ENCODE data around the gene ACSS1. TPM values are rescaled to one million over a fixed set of nuclear protein-coding genes. Genes with fewer than 3 reads are reported as not detected.

ACSS1 gene
- total RNA-seq, 1 donor from 2014 or later: 7.3 TPM

DNA sequence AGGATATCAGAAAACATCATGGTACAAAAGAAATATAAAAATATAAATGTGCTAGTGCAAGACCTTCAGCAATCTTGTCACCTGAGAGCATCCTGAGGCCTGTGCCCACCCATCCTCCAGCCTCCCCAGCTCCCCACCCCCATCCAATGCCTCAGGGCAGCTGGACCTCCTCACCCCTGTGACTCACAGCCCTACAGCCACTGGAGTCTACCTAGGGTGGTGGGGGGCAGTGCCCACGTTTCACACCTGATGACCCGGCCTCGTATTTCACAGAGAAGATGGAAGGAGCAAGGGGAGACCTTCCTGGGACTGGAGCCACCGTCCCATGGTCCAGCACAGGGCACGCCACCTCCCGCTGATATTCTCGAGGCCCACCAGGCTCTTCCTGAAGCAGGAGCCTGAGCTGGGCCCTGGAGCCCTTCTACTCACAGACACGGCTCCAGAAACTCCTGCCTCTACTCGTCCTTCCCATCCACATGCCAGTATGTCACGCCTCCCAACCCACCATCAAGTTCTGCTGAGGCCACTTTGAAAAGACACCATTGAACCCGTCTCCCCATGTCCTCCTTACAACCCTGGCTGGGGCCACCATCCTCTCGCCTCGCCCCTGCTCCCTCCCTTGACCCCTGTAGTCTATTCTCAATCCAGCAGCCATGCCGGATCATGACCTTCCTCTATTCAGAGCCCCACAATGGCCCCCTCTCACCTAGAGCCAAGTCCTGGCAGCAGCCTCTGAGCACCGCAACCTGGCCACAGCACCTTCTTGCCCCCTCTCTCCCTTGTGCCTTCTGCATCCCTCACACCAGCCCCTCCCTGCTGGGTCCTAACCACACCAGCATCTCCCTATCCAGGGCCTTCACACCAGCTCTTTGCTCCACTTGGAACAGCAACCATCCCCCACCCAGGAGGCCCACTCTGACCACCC, 78.6 kb downstream of the ACSS1 start:
- H3K4me3 ChIP-seq (ENCODE audit: low read depth, low read length): no peak overlapping the region
- H3K27me3 ChIP-seq (ENCODE audit: control insufficient read depth, insufficient read depth, low read length): no peaks in the 10 kb centered on the region
- TF ChIP-seq CTCF (IDR thresholded peaks at IDR 0.05; ENCODE audit: insufficient read depth, low read length, poor library complexity, severe bottlenecking): no peak
- DNase-seq (ENCODE audit: low read depth): no peak
- peaks cover 4% of the 10 kb centered on the region for H3K36me3 ChIP-seq (ENCODE audit: control insufficient read depth, insufficient read depth, low read length)

- TF ChIP-seq CTCF (IDR thresholded peaks at IDR 0.05; ENCODE audit: insufficient read depth, low read length, poor library complexity, severe bottlenecking): no peak
- H3K27me3 ChIP-seq (ENCODE audit: control insufficient read depth, insufficient read depth, low read length): no peaks in the 10 kb centered on the region
- no peak overlapping the region for H3K4me3 ChIP-seq (ENCODE audit: low read depth, low read length)
- DNase-seq (ENCODE audit: low read depth): no peak
- peaks cover 4% of the 10 kb centered on the region for H3K36me3 ChIP-seq (ENCODE audit: control insufficient read depth, insufficient read depth, low read length)
These were observed 79.4 kb downstream of the ACSS1 start for GRCh38 chr20:24978513-24978912.

GRCh38 chr20:24977797-24978196, 80.1 kb downstream of the ACSS1 start:
- DNase-seq (ENCODE audit: low read depth): no peak
- H3K36me3 ChIP-seq (ENCODE audit: control insufficient read depth, insufficient read depth, low read length): peaks cover 4% of the 10 kb centered on the region
- TF ChIP-seq CTCF (IDR thresholded peaks at IDR 0.05; ENCODE audit: insufficient read depth, low read length, poor library complexity, severe bottlenecking): no peak
- no peak overlapping the region for H3K4me3 ChIP-seq (ENCODE audit: low read depth, low read length)
- no peaks in the 10 kb centered on the region for H3K27me3 ChIP-seq (ENCODE audit: control insufficient read depth, insufficient read depth, low read length)

DNA sequence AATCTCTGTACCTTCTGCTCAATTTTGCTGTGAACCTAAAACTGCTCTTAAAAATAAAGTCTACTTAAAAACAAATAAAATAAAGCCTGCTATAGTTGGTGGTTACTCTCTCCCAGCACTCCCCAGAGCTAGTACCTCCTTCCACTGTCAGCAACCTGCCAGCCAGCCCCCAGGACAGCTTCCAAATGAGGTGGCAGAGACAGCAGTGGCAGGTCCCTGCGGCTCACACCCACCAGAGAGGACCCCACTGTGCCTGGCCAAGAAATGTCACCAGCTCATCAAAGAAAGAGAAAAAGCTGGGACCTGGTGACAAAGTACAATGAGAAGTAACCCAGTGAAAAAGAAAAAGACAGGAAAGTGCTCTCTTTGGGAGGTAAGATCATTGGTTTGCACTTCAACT, 80.6 kb downstream of the ACSS1 start:
- H3K36me3 ChIP-seq (ENCODE audit: control insufficient read depth, insufficient read depth, low read length): peaks cover 4% of the 10 kb centered on the region
- TF ChIP-seq CTCF (IDR thresholded peaks at IDR 0.05; ENCODE audit: insufficient read depth, low read length, poor library complexity, severe bottlenecking): no peak
- DNase-seq (ENCODE audit: low read depth): no peak
- H3K27me3 ChIP-seq (ENCODE audit: control insufficient read depth, insufficient read depth, low read length): no peaks in the 10 kb centered on the region
- H3K4me3 ChIP-seq (ENCODE audit: low read depth, low read length): no peak overlapping the region

DNA sequence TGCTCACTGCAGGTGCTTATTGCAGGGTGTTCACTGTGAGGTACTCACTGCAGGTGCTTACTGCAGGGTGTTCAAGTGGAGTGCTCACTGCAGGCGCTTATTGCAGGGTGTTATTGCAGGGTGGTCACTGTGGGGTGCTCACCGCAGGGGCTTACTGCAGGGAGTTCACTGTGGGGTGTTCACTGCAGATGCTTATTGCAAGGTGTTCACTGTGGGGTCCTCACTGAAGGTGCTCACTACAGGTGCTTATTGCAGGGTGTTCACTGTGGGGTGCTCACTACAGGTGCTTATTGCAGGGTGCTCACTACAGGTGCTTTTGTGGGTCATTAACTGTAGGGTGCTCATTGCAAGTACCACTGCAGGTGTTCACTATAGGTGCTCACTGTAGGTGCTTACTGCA, 85.6 kb downstream of the ACSS1 start:
- no peak for DNase-seq (ENCODE audit: low read depth)
- TF ChIP-seq CTCF (IDR thresholded peaks at IDR 0.05; ENCODE audit: insufficient read depth, low read length, poor library complexity, severe bottlenecking): no peak
- H3K27me3 ChIP-seq (ENCODE audit: control insufficient read depth, insufficient read depth, low read length): no peaks in the 10 kb centered on the region
- no peak overlapping the region for H3K4me3 ChIP-seq (ENCODE audit: low read depth, low read length)
- no peaks in the 10 kb centered on the region for H3K36me3 ChIP-seq (ENCODE audit: control insufficient read depth, insufficient read depth, low read length)

All from kidney epithelial cell (primary cell).